CD14-positive monocyte (primary cell): ENCODE measurements around the gene ADGRL3. TPM values are rescaled to one million over a fixed set of nuclear protein-coding genes. Genes with fewer than 3 reads are reported as not detected.
"Not testable (repeated sequence)": the region's sequence is repeated elsewhere in the genome, so short reads cannot be mapped to it uniquely, and the experiment has no call there.

Source experiments
- DNase-seq, 3 donors: peaks; one replicate each; pipeline ENCODE4 v3.0.0-alpha.2; 2011 to 2022
- H2AFZ ChIP-seq: 2 replicates; pipeline ENCODE4 v1.6.0; 2012; ENCODE audit warnings: mild to moderate bottlenecking, low read depth, low read length, inconsistent platforms; ENCODE audit not compliant: insufficient read depth, poor library complexity, severe bottlenecking
- H3K27ac ChIP-seq, 2 donors: 1 replicate in 1 of 2; 2 replicates in 1 of 2; pipeline ENCODE4 v1.5.1; 2012 to 2013; ENCODE audit warnings: low read length in 2 of 2, control low read depth in 1 of 2, inconsistent platforms in 1 of 2, low read depth in 1 of 2, mild to moderate bottlenecking in 1 of 2
- H3K27me3 ChIP-seq, 2 donors: one replicate each; pipeline versions ENCODE4 v1.6.0 to v1.6.1; 2011 to 2013; ENCODE audit warnings: low read length in 2 of 2; ENCODE audit not compliant: control insufficient read depth in 2 of 2, insufficient read depth in 2 of 2
- H3K36me3 ChIP-seq, 2 donors: replicated peaks in 1 of 2; 1 replicate in 1 of 2; 2 replicates in 1 of 2; pipeline versions ENCODE4 v1.5.1 to v1.6.1; 2012 to 2013; ENCODE audit warnings: low read length in 2 of 2, control low read depth in 1 of 2, inconsistent platforms in 1 of 2, mild to moderate bottlenecking in 1 of 2; ENCODE audit not compliant: insufficient read depth in 2 of 2, control insufficient read depth in 1 of 2
- H3K4me1 ChIP-seq, 2 donors: 1 replicate in 1 of 2; 2 replicates in 1 of 2; pipeline versions ENCODE4 v1.5.1 to v1.6.1; 2012 to 2013; ENCODE audit warnings: low read length in 2 of 2, control low read depth in 1 of 2, inconsistent platforms in 1 of 2, mild to moderate bottlenecking in 1 of 2, moderate library complexity in 1 of 2; ENCODE audit not compliant: insufficient read depth in 2 of 2, control insufficient read depth in 1 of 2
- H3K4me2 ChIP-seq: replicated peaks from 2 replicates; pipeline ENCODE3; 2012; ENCODE audit warnings: low read length, moderate library complexity, mild to moderate bottlenecking; ENCODE audit not compliant: poor library complexity, severe bottlenecking; ENCODE audit errors: extremely low read depth
- H3K4me3 ChIP-seq, 3 experiments: fragments of 200-600 bp in 1 of 3; sonication (generic) in 1 of 3; replicated peaks in 1 of 3; 1 replicate in 2 of 3; 2 replicates in 1 of 3; pipeline ENCODE4 v1.5.1; 2011 to 2013; ENCODE audit warnings: low read length in 3 of 3, mild to moderate bottlenecking in 3 of 3, control low read depth in 2 of 3, low read depth in 2 of 3, inconsistent platforms in 1 of 3, moderate library complexity in 1 of 3
- H3K79me2 ChIP-seq: 2 replicates; pipeline ENCODE4 v1.6.0; 2012; ENCODE audit warnings: mild to moderate bottlenecking, control low read depth, inconsistent platforms, low read length, moderate library complexity; ENCODE audit not compliant: insufficient read depth
- H3K9ac ChIP-seq: 2 replicates; pipeline ENCODE4 v1.6.0; 2017; ENCODE audit warnings: low read length, mild to moderate bottlenecking; ENCODE audit not compliant: insufficient read depth, poor library complexity, severe bottlenecking
- H3K9me3 ChIP-seq, 2 donors: replicated peaks in 1 of 2; 1 replicate in 1 of 2; 2 replicates in 1 of 2; pipeline versions ENCODE4 v1.5.1 to v1.6.1; 2012 to 2013; ENCODE audit warnings: low read length in 2 of 2, control low read depth in 1 of 2; ENCODE audit not compliant: control insufficient read depth in 1 of 2, insufficient read depth in 1 of 2
- H4K20me1 ChIP-seq: 2 replicates; pipeline ENCODE4 v1.6.0; 2012; ENCODE audit warnings: mild to moderate bottlenecking, low read length, control low read depth, moderate library complexity; ENCODE audit not compliant: insufficient read depth
- H3K27ac Mint-ChIP-seq, 7 donors: one replicate each; pipeline ENCODE4 v1.8.0; 2020; ENCODE audit warnings: mild to moderate bottlenecking in 7 of 7, mixed read lengths in 7 of 7, moderate library complexity in 6 of 7, inconsistent platforms in 2 of 7
- H3K27me3 Mint-ChIP-seq, 3 donors: one replicate each; pipeline ENCODE4 v1.8.0; 2021 to 2022; ENCODE audit warnings: low read depth in 3 of 3, mild to moderate bottlenecking in 3 of 3, mixed read lengths in 3 of 3, moderate library complexity in 3 of 3, inconsistent platforms in 1 of 3
- H3K36me3 Mint-ChIP-seq, 2 donors: one replicate each; pipeline ENCODE4 v1.8.0; 2020; ENCODE audit warnings: mixed read lengths in 2 of 2, inconsistent platforms in 1 of 2, mild to moderate bottlenecking in 1 of 2
- H3K4me1 Mint-ChIP-seq: one replicate; pipeline ENCODE4 v1.8.0; 2020; ENCODE audit warnings: mild to moderate bottlenecking, mixed read lengths
- H3K4me3 Mint-ChIP-seq, 2 donors: one replicate each; pipeline ENCODE4 v1.8.0; 2020; ENCODE audit warnings: mild to moderate bottlenecking in 2 of 2, mixed read lengths in 2 of 2, moderate library complexity in 1 of 2
- H3K9me3 Mint-ChIP-seq, 7 donors: one replicate each; pipeline ENCODE4 v1.8.0; 2020 to 2022; ENCODE audit warnings: mixed read lengths in 7 of 7, mild to moderate bottlenecking in 6 of 7, moderate library complexity in 6 of 7, inconsistent platforms in 2 of 7
- WGBS: methylation state at CpG from one replicate; pipeline ENCODE4 v1.1.5; 2013; ENCODE audit warnings: missing lambda C conversion rate; ENCODE audit not compliant: insufficient coverage; 5-methylcytosine and 5-hydroxymethylcytosine counted together
- intact Hi-C, 2 donors: fragments of 100-400 bp; cut with micrococcal nuclease; formaldehyde crosslinking; loops; one replicate each; pipeline versions ENCODE4 v1.15.0 to v1.15.1; 2023
- polyA plus RNA-seq, 3 donors: library from polyadenylated mRNA; depleted of rRNA in 1 of 3; unstranded in 2 of 3; stranded (reverse) in 1 of 3; fragments of 300-500 nt in 2 of 3; fragments of >200 nt in 1 of 3; fragmentation: Illumina TruSeq in 2 of 3; gene quantifications; 1 replicate in 2 of 3; 2 replicates in 1 of 3; pipeline ENCODE4 v1.2.3, GENCODE V29; 2012 to 2021
- TF ChIP-seq, protein P1 (sequence below): fragments of 200-600 bp; IDR thresholded peaks from one replicate; pipeline ENCODE4 v1.8.0; 2022; ENCODE audit warnings: antibody characterized with exemption, mild to moderate bottlenecking

ADGRL3 gene
- polyA plus RNA-seq, 3 donors, result not detected

DNA sequence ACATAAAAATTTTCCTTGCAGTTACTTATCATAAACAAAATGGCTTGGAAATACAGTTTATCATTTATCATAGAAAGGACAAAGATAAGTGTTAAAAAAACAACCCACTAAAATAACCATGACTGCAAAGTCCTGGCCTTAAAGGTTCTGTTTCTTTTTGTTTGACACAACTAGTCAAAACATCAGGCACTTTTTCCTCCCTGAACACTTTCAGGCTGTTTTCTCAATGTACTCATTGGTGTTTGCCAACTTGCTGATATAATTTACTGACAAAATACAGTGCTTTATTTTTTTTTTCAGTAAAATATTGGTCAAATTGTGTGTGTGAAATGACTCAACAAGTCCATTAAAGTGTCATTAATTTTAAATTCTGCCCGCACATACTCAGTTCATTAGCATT is 156.6 kb downstream of the ADGRL3 start:
- Histone ChIP-seq H3K27ac (no peak overlapping the region), H4K20me1 (no peaks in the 10 kb centered on the region), H3K4me2 (no peak overlapping the region), H2AFZ (no peak overlapping the region), H3K4me3 (no peak overlapping the region), H3K4me1 (no peaks in the 10 kb centered on the region), H3K79me2 (no peaks in the 10 kb centered on the region), H3K9me3 (peaks cover 0 to 4% of the 10 kb centered on the region in 2 donors), H3K9ac (no peak overlapping the region), H3K36me3 (no peaks in the 10 kb centered on the region), H3K27me3 (no peaks in the 10 kb centered on the region)
- Mint-ChIP-seq H3K36me3 (no peaks in the 10 kb centered on the region), H3K4me1 (no peaks in the 10 kb centered on the region), H3K27me3 (no peaks in the 10 kb centered on the region), H3K9me3 (peaks cover 0 to 2% (median 0%) of the 10 kb centered on the region in 7 donors), H3K27ac (no peak overlapping the region), H3K4me3 (no peak overlapping the region)
- TF ChIP-seq, protein P1, sequence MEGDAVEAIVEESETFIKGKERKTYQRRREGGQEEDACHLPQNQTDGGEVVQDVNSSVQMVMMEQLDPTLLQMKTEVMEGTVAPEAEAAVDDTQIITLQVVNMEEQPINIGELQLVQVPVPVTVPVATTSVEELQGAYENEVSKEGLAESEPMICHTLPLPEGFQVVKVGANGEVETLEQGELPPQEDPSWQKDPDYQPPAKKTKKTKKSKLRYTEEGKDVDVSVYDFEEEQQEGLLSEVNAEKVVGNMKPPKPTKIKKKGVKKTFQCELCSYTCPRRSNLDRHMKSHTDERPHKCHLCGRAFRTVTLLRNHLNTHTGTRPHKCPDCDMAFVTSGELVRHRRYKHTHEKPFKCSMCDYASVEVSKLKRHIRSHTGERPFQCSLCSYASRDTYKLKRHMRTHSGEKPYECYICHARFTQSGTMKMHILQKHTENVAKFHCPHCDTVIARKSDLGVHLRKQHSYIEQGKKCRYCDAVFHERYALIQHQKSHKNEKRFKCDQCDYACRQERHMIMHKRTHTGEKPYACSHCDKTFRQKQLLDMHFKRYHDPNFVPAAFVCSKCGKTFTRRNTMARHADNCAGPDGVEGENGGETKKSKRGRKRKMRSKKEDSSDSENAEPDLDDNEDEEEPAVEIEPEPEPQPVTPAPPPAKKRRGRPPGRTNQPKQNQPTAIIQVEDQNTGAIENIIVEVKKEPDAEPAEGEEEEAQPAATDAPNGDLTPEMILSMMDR, result no peak
- intact Hi-C loops, result no loop called here
- DNase-seq, result no peak
- WGBS, result no CpG with 5 or more reads among the region's 1 CpG

DNA sequence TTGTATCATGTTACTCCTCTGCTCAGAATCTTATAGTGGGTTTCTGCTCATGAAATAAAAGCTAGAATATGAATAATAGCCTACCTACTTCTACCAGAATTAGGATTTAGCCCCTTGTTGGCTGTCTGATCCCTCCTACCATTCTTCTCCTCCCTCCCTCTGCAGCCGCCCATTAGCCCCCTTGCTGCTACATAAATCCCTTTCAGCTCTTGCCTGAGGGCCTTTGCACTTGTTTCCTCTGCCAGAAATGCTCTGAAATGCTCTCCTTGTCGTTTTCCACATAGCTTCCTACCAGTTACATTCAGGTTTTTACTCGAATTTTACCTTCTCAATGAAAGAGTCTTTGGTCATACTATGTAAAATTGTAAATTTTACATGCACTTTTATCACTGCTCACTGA is 159.2 kb downstream of the ADGRL3 start:
- no peak overlapping the region for H2AFZ ChIP-seq
- no peaks in the 10 kb centered on the region for H3K36me3 Mint-ChIP-seq
- peaks cover 0 to 3% (median 0%) of the 10 kb centered on the region in 7 donors for H3K9me3 Mint-ChIP-seq
- no peak overlapping the region for H3K4me2 ChIP-seq
- H3K4me1 Mint-ChIP-seq, result no peaks in the 10 kb centered on the region
- H3K27ac Mint-ChIP-seq, result no peak overlapping the region
- H3K4me3 ChIP-seq, result no peak overlapping the region
- no peak overlapping the region for H3K27ac ChIP-seq
- WGBS, result 93% methylated on average over 1 of the region's 3 CpGs
- no peaks in the 10 kb centered on the region for H4K20me1 ChIP-seq
- DNase-seq, result no peak
- H3K79me2 ChIP-seq, result no peaks in the 10 kb centered on the region
- H3K4me1 ChIP-seq, result no peaks in the 10 kb centered on the region
- H3K9ac ChIP-seq, result no peak overlapping the region
- no peak overlapping the region for H3K4me3 Mint-ChIP-seq
- H3K27me3 ChIP-seq, result no peaks in the 10 kb centered on the region
- intact Hi-C loops, result no loop called here
- H3K36me3 ChIP-seq, result no peaks in the 10 kb centered on the region
- H3K9me3 ChIP-seq, result no peaks in the 10 kb centered on the region
- TF ChIP-seq, protein P1, result no peak
- peaks cover 0 to 1% (median 0%) of the 10 kb centered on the region in 3 donors for H3K27me3 Mint-ChIP-seq

DNA sequence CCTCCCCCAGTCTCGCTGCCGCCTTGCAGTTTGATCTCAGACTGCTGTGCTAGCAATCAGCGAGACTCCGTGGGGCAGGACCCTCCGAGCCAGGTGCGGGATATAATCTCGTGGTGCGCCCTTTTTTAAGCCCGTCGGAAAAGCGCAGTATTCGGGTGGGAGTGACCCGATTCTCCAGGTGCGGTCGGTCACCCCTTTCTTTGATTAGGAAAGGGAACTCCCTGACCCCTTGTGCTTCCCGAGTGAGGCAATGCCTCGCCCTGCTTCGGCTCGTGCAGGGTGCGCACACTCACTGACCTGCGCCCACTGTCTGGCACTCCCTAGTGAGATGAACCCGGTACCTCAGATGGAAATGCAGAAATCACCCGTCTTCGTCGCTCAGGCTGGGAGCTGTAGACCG is 172.7 kb downstream of the ADGRL3 start:
- H4K20me1 ChIP-seq, H3K27me3 Mint-ChIP-seq, H3K4me1 Mint-ChIP-seq, H3K36me3 Mint-ChIP-seq, H2AFZ ChIP-seq, H3K9me3 Mint-ChIP-seq, H3K9me3 ChIP-seq, H3K79me2 ChIP-seq, H3K27ac ChIP-seq, H3K4me2 ChIP-seq, H3K4me3 ChIP-seq, intact Hi-C loops, H3K27ac Mint-ChIP-seq, H3K9ac ChIP-seq, H3K36me3 ChIP-seq, DNase-seq, H3K4me3 Mint-ChIP-seq, H3K27me3 ChIP-seq, H3K4me1 ChIP-seq: not testable (repeated sequence)
- WGBS, result 98% methylated on average over 24 of the region's 26 CpGs
